Kidney (tissue), 14 donors: Measurements from ENCODE around the gene APP. TPM values are rescaled to one million over a fixed set of nuclear protein-coding genes. Genes with fewer than 3 reads are reported as not detected.
A peak's percentile ranks its signal among the peaks of the same experiment; 100 is the strongest.
"Not testable (repeated sequence)": the region's sequence is repeated elsewhere in the genome, so short reads cannot be mapped to it uniquely, and the experiment has no call there.

Experiments used
- DNase-seq, 5 donors: peaks; one replicate each; pipeline ENCODE4 v3.0.0-alpha.2; 2013 to 2020
- FAIRE-seq: peaks from 2 replicates; lab custom pipeline; 2012; peaks lifted over from hg19 to GRCh38; lab: Jason Lieb, UNC
- H3K27ac ChIP-seq, 2 donors: one replicate each; pipeline ENCODE4 v1.7.0; 2013; ENCODE audit warnings: low read depth in 2 of 2, low read length in 2 of 2, inconsistent platforms in 1 of 2
- H3K27me3 ChIP-seq: one replicate; pipeline ENCODE4 v1.7.1; 2013; ENCODE audit warnings: low read length, inconsistent platforms; ENCODE audit not compliant: control insufficient read depth, insufficient read depth
- H3K36me3 ChIP-seq, 3 donors: one replicate each; pipeline versions ENCODE4 v1.7.0 to v1.7.1; 2013; ENCODE audit warnings: low read length in 3 of 3, control low read depth in 1 of 3, inconsistent platforms in 1 of 3; ENCODE audit not compliant: insufficient read depth in 3 of 3, control insufficient read depth in 2 of 3
- H3K4me1 ChIP-seq, 3 donors: one replicate each; pipeline versions ENCODE4 v1.7.0 to v1.7.1; 2013; ENCODE audit warnings: low read length in 3 of 3, inconsistent platforms in 1 of 3, low read depth in 1 of 3; ENCODE audit not compliant: control insufficient read depth in 2 of 3, insufficient read depth in 2 of 3
- H3K4me3 ChIP-seq, 3 donors: one replicate each; pipeline versions ENCODE4 v1.7.0 to v1.8.1; 2013; ENCODE audit warnings: low read length in 3 of 3, control low read depth in 1 of 3, inconsistent platforms in 1 of 3
- H3K9ac ChIP-seq, 3 donors: one replicate each; pipeline versions ENCODE4 v1.7.0 to v1.7.1; 2013; ENCODE audit warnings: low read length in 3 of 3, control low read depth in 1 of 3, inconsistent platforms in 1 of 3
- H3K9me3 ChIP-seq, 3 donors: one replicate each; pipeline versions ENCODE4 v1.7.0 to v1.7.1; 2013; ENCODE audit warnings: low read length in 3 of 3, control low read depth in 1 of 3, inconsistent platforms in 1 of 3; ENCODE audit not compliant: control insufficient read depth in 2 of 3, insufficient read depth in 1 of 3
- intact Hi-C: fragments of 100-400 bp; cut with DNase I; formaldehyde crosslinking; loops from one replicate; pipeline ENCODE4 v1.11.1; 2022
- polyA plus RNA-seq: library from polyadenylated mRNA; stranded (reverse); fragments of 350-450 nt; fragmentation: Illumina TruSeq; extraction: RNeasy Lipid Tissue Mini Kit (QIAGEN cat#74804); gene quantifications from one replicate; pipeline ENCODE4 v1.2.3, GENCODE V29; 2014; ENCODE audit warnings: low read depth, low replicate concordance; ENCODE audit not compliant: insufficient read depth
- total RNA-seq: library from RNA; stranded (reverse); fragmentation: NEBNext Ultra II Directional; extraction: Animal tissue kit (Norgen Biotek cat#: 25700); gene quantifications from one replicate; pipeline ENCODE4 v1.2.1, GENCODE V29; 2021
- TF ChIP-seq, protein P1 (sequence below): IDR thresholded peaks from 3 replicates; pipeline ENCODE4 v1.5.1; 2012; ENCODE audit warnings: mild to moderate bottlenecking, moderate library complexity, borderline replicate concordance; ENCODE audit not compliant: insufficient read depth; ENCODE audit errors: extremely low read depth
- donor health status: control.
- donor health status: control.
- donor health status: control.
- donor health status: control.
- donor health status: control.
- donor health status: DM: yes; HTN: yes; CAD: no.
- donor health status: Normal renal cell carcinoma (clear cell type).

APP gene
- total and polyA plus RNA-seq, 2 donors from 2014 or later = 472 to 1,303 TPM

DNA sequence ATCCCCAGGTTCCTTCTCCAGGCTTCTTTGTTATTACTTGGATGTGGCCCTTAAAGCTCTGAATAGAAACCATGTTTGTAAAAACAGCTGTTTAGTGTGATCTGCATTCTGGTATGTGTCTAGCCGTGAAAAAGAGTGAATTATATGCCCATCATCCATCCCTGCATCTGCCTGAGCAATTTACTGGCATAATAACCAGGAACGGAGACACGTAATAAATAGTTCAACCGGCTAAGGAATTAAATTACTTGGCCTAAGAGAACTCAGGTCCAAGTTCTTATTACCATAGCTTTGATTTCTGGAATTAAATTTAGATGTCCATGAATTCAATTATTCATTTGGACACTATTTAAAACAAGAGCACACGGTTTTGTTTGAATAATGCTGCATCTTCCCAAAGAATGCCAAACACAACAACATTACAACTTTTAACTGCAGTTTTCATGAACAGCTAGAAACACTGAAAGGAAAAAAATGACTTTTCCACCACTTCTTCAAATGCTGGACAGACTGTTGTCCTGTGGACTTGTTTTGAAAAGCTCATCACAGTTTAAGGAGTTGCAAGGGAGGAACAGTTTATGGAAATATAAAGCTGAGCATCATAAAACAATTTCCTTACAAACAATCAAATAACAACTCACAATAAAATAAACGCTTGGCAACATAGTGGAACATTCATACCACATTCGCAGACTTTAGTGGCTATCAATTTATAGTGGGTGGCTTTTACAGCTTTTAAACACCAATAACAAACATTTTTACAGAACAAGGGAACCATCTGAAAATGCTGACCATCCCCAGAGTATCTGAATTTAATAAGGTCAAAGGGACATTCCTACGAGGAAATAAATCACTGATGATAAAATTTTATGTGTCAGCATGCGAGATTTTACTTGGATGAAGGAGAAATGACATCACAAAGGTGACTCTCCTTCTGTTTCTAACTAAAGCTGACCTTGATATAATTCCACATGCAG, 144.7 kb downstream of the APP start:
- Histone ChIP-seq H3K27ac (no peak overlapping the region), H3K4me1 (peaks cover under 1 to 26% (median 4%) of the 10 kb centered on the region in 3 donors), H3K9ac (no peak overlapping the region), H3K9me3 (no peaks in the 10 kb centered on the region), H3K36me3 (peaks cover 0 to 6% (median 4%) of the 10 kb centered on the region in 3 donors), H3K27me3 (no peaks in the 10 kb centered on the region), H3K4me3 (no peak overlapping the region)
- TF ChIP-seq, protein P1, sequence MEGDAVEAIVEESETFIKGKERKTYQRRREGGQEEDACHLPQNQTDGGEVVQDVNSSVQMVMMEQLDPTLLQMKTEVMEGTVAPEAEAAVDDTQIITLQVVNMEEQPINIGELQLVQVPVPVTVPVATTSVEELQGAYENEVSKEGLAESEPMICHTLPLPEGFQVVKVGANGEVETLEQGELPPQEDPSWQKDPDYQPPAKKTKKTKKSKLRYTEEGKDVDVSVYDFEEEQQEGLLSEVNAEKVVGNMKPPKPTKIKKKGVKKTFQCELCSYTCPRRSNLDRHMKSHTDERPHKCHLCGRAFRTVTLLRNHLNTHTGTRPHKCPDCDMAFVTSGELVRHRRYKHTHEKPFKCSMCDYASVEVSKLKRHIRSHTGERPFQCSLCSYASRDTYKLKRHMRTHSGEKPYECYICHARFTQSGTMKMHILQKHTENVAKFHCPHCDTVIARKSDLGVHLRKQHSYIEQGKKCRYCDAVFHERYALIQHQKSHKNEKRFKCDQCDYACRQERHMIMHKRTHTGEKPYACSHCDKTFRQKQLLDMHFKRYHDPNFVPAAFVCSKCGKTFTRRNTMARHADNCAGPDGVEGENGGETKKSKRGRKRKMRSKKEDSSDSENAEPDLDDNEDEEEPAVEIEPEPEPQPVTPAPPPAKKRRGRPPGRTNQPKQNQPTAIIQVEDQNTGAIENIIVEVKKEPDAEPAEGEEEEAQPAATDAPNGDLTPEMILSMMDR = no peak
- FAIRE-seq (no peak), DNase-seq (peak in 2 of 5 donors; percentile 53 to 73)
- intact Hi-C loops = no loop called here

DNA sequence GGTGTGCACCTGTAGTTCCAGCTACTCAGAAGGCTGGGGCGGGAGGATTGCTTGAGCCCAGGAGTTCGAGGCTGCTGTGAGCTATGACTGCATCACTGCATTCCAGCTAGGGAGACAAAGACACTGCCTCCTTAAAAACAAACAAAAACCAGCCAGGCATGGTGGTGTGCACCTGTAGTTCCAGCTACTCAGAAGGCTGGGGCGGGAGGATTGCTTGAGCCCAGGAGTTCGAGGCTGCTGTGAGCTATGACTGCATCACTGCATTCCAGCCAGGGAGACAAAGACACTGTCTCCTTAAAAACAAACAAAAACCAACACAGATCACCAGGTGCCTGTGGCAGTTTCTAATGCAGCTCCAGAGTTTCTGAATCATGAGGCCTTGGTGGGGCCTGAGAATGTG, 147.2 kb downstream of the APP start:
- H3K36me3 ChIP-seq, H3K4me3 ChIP-seq, FAIRE-seq: not testable (repeated sequence)

DNA sequence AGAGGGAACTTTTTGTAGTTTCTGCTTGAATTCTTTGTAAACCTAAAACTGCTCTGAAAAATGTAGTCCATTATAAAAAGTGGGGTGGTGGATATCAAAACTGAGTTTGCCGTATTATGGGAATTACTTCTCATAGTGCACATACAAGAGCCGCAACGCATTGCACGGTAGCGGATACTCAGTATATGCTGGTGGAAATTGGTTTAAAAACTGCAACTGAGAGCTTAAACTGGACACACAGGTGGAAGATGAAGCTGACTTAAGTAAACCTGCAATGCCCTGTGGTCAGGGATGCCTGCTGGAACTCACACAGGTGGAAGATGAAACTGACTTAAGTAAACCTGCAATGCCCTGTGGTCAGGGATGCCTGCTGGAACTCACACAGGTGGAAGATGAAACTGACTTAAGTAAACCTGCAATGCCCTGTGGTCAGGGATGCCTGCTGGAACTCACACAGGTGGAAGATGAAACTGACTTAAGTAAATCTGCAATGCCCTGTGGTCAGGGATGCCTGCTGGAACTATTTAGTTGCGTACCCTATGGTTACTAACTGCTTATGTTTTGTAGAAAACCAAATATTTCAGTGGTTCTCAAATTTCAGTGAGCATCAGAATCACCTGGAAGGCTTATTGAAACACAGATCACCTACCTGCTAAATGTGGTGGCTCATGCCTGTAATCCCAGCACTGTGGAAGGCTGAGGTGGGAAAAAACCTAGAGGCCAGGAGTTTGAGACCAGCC, 147.8 kb downstream of the APP start:
- intact Hi-C loops, H3K4me3 ChIP-seq, H3K9ac ChIP-seq, H3K27ac ChIP-seq, H3K27me3 ChIP-seq, DNase-seq, H3K9me3 ChIP-seq, FAIRE-seq, H3K36me3 ChIP-seq: not testable (repeated sequence)
- peaks cover 0 to 21% (median 4%) of the 10 kb centered on the region in 3 donors for H3K4me1 ChIP-seq

More for the DNA sequence above, 147.2 kb downstream of the APP start:
- DNase-seq, H3K27me3 ChIP-seq, intact Hi-C loops, H3K9ac ChIP-seq, H3K27ac ChIP-seq, H3K9me3 ChIP-seq: not testable (repeated sequence)
- peaks cover 0 to 21% (median 4%) of the 10 kb centered on the region in 3 donors for H3K4me1 ChIP-seq

DNA sequence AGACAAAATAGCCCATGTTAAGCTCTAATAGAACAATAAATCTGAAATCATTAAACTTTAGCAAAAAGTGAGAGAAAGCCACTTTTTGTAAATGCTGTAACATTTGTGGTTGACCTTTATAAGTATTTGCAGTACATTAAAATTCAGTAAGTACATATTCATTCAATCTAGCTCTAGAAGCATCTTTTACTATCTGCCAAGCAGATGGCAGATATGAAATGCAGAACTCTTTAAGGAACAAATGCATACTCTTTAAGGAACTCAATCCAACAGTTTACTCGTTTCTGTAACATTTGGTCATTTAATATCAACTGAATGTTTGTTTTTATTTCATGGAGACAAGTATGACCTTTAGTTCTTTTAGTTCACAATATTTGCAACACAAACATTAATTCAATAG, 150.1 kb downstream of the APP start:
- Histone ChIP-seq H3K36me3 (peaks cover 0 to 6% (median 2%) of the 10 kb centered on the region in 3 donors), H3K9ac (no peak overlapping the region), H3K4me3 (no peak overlapping the region), H3K27ac (no peak overlapping the region), H3K9me3 (no peaks in the 10 kb centered on the region), H3K27me3 (no peaks in the 10 kb centered on the region), H3K4me1 (peaks cover 0 to under 1% (median 0%) of the 10 kb centered on the region in 3 donors)
- FAIRE-seq (no peak), DNase-seq (no peak)
- intact Hi-C loops = no loop called here
- TF ChIP-seq, protein P1 = no peak
